KMS-11 (cell line): ENCODE measurements around the gene AUTS2.
"Not testable (repeated sequence)": the region's sequence is repeated elsewhere in the genome, so short reads cannot be mapped to it uniquely, and the experiment has no call there.

ENCODE experiments used
- H2AFZ ChIP-seq: fragments of 200-600 bp; sonication (generic); 2 replicates; pipeline ENCODE4 v1.6.1; 2016; ENCODE audit warnings: antibody characterized with exemption, mixed run types, low read depth
- H3K27ac ChIP-seq: fragments of 200-600 bp; sonication (generic); 2 replicates; pipeline ENCODE4 v1.6.1; 2016; ENCODE audit warnings: mild to moderate bottlenecking, mixed run types
- H3K27me3 ChIP-seq: fragments of 200-600 bp; sonication (generic); 2 replicates; pipeline ENCODE4 v1.6.1; 2017; ENCODE audit warnings: mild to moderate bottlenecking, low read depth, mixed run types, moderate library complexity; ENCODE audit not compliant: insufficient read depth
- H3K36me3 ChIP-seq: fragments of 200-600 bp; sonication (generic); 2 replicates; pipeline ENCODE4 v1.6.1; 2017; ENCODE audit warnings: mild to moderate bottlenecking, mixed run types; ENCODE audit not compliant: insufficient read depth
- H3K4me1 ChIP-seq: fragments of 200-600 bp; sonication (generic); 2 replicates; pipeline ENCODE4 v1.6.1; 2016; ENCODE audit warnings: mild to moderate bottlenecking, low read depth, mixed run types; ENCODE audit not compliant: poor library complexity, severe bottlenecking
- H3K4me2 ChIP-seq: fragments of 200-600 bp; sonication (generic); 2 replicates; pipeline ENCODE4 v1.7.0; 2016; ENCODE audit warnings: mild to moderate bottlenecking, mixed run types
- H3K4me3 ChIP-seq: fragments of 200-600 bp; sonication (generic); IDR thresholded peaks from 2 replicates; pipeline ENCODE4 v1.6.1; 2017; ENCODE audit warnings: low read depth, low read length, mixed read lengths; ENCODE audit not compliant: insufficient read depth
- H3K79me2 ChIP-seq: fragments of 200-600 bp; sonication (generic); 2 replicates; pipeline ENCODE4 v1.6.1; 2016; ENCODE audit warnings: low read depth, mixed run types; ENCODE audit not compliant: insufficient read depth
- H3K9ac ChIP-seq: fragments of 200-600 bp; sonication (generic); 2 replicates; pipeline ENCODE4 v1.6.1; 2016; ENCODE audit warnings: mild to moderate bottlenecking, mixed run types
- H4K20me1 ChIP-seq: fragments of 200-600 bp; sonication (generic); 2 replicates; pipeline ENCODE4 v1.6.1; 2016; ENCODE audit warnings: mild to moderate bottlenecking, mixed run types; ENCODE audit not compliant: insufficient read depth
- CTCF ChIP-seq: fragments of 200-600 bp; sonication (generic); conservative IDR thresholded peaks from 2 replicates; pipeline ENCODE4 v1.6.1; 2017; ENCODE audit warnings: low read depth, mild to moderate bottlenecking, antibody characterized with exemption, low read length, moderate library complexity, mixed read lengths

The AUTS2 gene

DNA sequence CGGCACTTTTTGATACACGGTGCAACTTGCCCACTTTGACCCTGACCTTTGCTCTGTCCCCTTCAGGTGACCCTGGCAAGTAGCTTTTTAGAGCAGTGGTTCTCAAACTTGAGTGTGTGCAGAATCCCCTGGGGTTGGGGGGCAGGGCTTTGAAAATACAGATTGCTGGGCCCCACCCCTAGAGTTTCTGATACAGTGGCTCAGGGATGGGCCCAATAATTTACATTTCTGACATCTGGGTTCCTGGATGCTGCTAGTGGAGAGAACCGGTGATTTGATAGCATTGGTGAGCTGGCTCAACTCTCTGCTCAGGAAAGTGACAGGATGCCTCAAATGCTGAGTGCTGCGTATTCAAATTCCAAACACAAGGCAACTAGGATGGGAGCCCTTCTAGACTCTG lies 995.9 kb downstream of the AUTS2 start:
- H3K36me3 ChIP-seq = no peaks in the 10 kb centered on the region
- H3K9ac ChIP-seq = no peak overlapping the region
- H3K4me3 ChIP-seq = no peak overlapping the region
- H3K4me2 ChIP-seq = no peak overlapping the region
- H2AFZ ChIP-seq = no peak overlapping the region
- no peaks in the 10 kb centered on the region for H4K20me1 ChIP-seq
- H3K79me2 ChIP-seq = no peaks in the 10 kb centered on the region
- H3K27ac ChIP-seq = no peak overlapping the region
- no peaks in the 10 kb centered on the region for H3K27me3 ChIP-seq
- no peak for TF ChIP-seq CTCF
- H3K4me1 ChIP-seq = no peaks in the 10 kb centered on the region

DNA sequence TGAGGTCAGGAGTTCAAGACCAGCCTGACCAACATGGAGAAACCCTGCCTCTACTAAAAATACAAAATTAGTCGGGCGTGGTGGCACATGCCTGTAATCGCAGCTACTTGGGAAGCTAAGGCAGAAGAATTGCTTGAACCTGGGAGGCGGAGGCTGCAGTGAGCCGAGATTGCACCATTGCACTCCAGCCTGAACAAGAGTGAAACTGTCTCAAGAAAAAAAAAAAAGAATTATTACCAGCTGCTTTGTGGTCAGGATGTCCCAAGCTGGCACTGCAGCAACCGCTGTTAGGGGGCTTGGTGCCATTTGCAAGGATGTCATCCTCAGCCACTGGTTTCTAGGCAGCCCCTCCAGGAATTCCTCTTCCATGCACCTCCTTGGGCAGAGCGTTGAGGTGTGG lies 996.6 kb downstream of the AUTS2 start:
- not testable (repeated sequence) for H4K20me1 ChIP-seq, H3K4me1 ChIP-seq, H2AFZ ChIP-seq, H3K79me2 ChIP-seq, H3K27ac ChIP-seq, H3K27me3 ChIP-seq, H3K4me3 ChIP-seq, H3K9ac ChIP-seq, H3K36me3 ChIP-seq, H3K4me2 ChIP-seq

- no peaks in the 10 kb centered on the region for H3K27me3 ChIP-seq
- no peak overlapping the region for H3K9ac ChIP-seq
- no peaks in the 10 kb centered on the region for H3K4me1 ChIP-seq
- TF ChIP-seq CTCF = no peak
- H3K4me3 ChIP-seq = no peak overlapping the region
- H3K4me2 ChIP-seq = no peak overlapping the region
- H3K27ac ChIP-seq = no peak overlapping the region
- no peaks in the 10 kb centered on the region for H3K36me3 ChIP-seq
- H2AFZ ChIP-seq = no peak overlapping the region
- no peaks in the 10 kb centered on the region for H3K79me2 ChIP-seq
- no peaks in the 10 kb centered on the region for H4K20me1 ChIP-seq
Measured at GRCh38 chr7:70595370-70595754, 997.1 kb downstream of the AUTS2 start.

DNA sequence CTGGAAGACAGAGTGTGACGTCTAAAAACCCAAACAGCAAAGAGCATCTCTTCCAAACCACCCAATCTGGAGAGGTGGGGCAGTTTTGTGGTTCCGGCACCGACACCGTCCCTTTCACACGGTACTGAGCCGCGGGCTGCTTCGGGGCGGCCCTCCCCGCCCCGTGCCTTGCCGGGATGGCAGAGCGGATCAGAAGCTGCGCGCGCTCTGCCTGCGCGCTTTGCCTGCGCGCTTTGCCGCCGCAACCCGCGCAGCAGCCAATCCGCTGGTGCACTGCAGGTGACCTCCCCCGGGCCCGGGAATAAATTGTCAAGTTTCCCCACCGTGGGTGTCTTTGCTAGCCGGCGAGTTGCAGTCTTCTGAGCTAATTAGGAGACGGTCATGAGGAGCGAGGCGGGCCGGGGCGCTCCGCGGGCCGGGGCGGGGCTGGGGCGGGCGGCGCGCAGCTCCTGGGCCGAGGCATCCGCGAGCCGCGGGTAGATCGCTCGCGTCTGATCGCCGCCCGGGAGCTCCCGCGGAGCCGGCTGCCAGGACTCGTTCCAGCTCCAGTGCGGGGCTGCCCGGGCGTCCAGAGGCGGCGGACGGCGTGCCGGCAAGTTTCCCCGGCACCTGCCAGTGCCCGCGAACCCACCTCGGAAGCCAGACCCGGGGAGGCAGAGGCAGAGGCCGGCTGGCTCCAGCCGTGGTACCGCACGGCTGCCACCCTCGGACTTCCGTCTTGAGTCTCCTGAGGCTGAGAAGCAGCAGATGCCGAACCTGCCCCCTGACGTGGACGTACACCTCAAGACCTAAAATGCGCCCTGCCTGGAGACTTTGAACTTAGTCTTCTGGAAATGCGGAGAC lies 997.7 kb downstream of the AUTS2 start:
- Histone ChIP-seq H3K9ac (no peak overlapping the region), H3K4me3 (no peak overlapping the region), H3K4me2 (no peak overlapping the region), H3K79me2 (no peaks in the 10 kb centered on the region), H3K27me3 (no peaks in the 10 kb centered on the region), H3K27ac (no peak overlapping the region), H4K20me1 (no peaks in the 10 kb centered on the region), H3K36me3 (no peaks in the 10 kb centered on the region), H2AFZ (no peak overlapping the region), H3K4me1 (no peaks in the 10 kb centered on the region)
- TF ChIP-seq CTCF = no peak

- Histone ChIP-seq H3K36me3 (no peaks in the 10 kb centered on the region), H4K20me1 (no peaks in the 10 kb centered on the region), H2AFZ (no peak overlapping the region), H3K4me1 (no peaks in the 10 kb centered on the region), H3K9ac (no peak overlapping the region), H3K27me3 (no peaks in the 10 kb centered on the region), H3K27ac (no peak overlapping the region), H3K79me2 (no peaks in the 10 kb centered on the region), H3K4me2 (no peak overlapping the region), H3K4me3 (no peak overlapping the region)
- no peak for TF ChIP-seq CTCF
Measured at GRCh38 chr7:70596598-70596913, 998.3 kb downstream of the AUTS2 start.
